Measurements from ENCODE around the gene LCE1C.

- TF ChIP-seq CTCF (conservative IDR thresholded peaks at IDR 0.05 in 1 of 2, IDR thresholded peaks at IDR 0.05 in 1 of 2; ENCODE audit: extremely low read depth in 1 of 2, insufficient read depth in 1 of 2, low read depth in 1 of 2, low read length in 2 of 2), result no peak
- TF ChIP-seq EZH2 (IDR thresholded peaks at IDR 0.05; ENCODE audit: borderline replicate concordance, low read length), result no peak
Measured at GRCh38 chr1:152757747-152758146, 48.7 kb downstream of the LCE1C start, which contains the start of gene KPRP.
